HG03159 (cell line): ENCODE results near the gene EPS15.

Experiments used
- ATAC-seq: cut with Tn5 transposase; IDR thresholded peaks from one replicate; pipeline ENCODE4 v1.9.1; 2021; ENCODE audit warnings: mild to moderate bottlenecking, moderate library complexity; ENCODE audit not compliant: unreplicated experiment

EPS15 gene

GRCh38 chr1:51323778-51324177 lies 195.3 kb downstream of the EPS15 start:
- ATAC-seq, result no peak

GRCh38 chr1:51322417-51323101 lies 196.5 kb downstream of the EPS15 start:
- no peak for ATAC-seq

- no peak for ATAC-seq
These were observed 197.2 kb downstream of the EPS15 start for GRCh38 chr1:51321924-51322280.

- no peak for ATAC-seq
These were observed 197.8 kb downstream of the EPS15 start for GRCh38 chr1:51320967-51321923.

GRCh38 chr1:51317798-51318197 lies 201.3 kb downstream of the EPS15 start:
- ATAC-seq, result no peak

GRCh38 chr1:51316846-51317120 lies 202.3 kb downstream of the EPS15 start:
- ATAC-seq, result no peak

- no peak for ATAC-seq
These were observed 202.8 kb downstream of the EPS15 start for GRCh38 chr1:51316113-51316845.

- ATAC-seq, result no peak
These were observed 204.1 kb downstream of the EPS15 start for GRCh38 chr1:51314974-51315373.

- ATAC-seq, result no peak
These were observed 204.9 kb downstream of the EPS15 start for GRCh38 chr1:51313961-51314777.

GRCh38 chr1:51313268-51313852 lies 205.7 kb downstream of the EPS15 start:
- no peak for ATAC-seq

- no peak for ATAC-seq
These were observed 206.3 kb downstream of the EPS15 start for GRCh38 chr1:51312718-51313117.

- no peak for ATAC-seq
These were observed 207.2 kb downstream of the EPS15 start for GRCh38 chr1:51311826-51312225.

GRCh38 chr1:51310871-51311613 lies 208.0 kb downstream of the EPS15 start:
- no peak for ATAC-seq

GRCh38 chr1:51309291-51309690 lies 209.8 kb downstream of the EPS15 start:
- ATAC-seq, result no peak

GRCh38 chr1:51308636-51309035 lies 210.4 kb downstream of the EPS15 start:
- no peak for ATAC-seq

GRCh38 chr1:51306950-51307349 lies 212.1 kb downstream of the EPS15 start:
- no peak for ATAC-seq

- no peak for ATAC-seq
These were observed 213.7 kb downstream of the EPS15 start for GRCh38 chr1:51305371-51305823.

- no peak for ATAC-seq
These were observed 214.7 kb downstream of the EPS15 start for GRCh38 chr1:51304360-51304759.
